Stimulated activated CD8-positive, alpha-beta memory T cell treated with anti-CD3 and anti-CD28 coated beads, Interleukin-4, amount 100 ng/mL, for 48 hours (primary cell): Measurements from ENCODE around the gene MMP20.
A peak's percentile ranks its signal among the peaks of the same experiment; 100 is the strongest.

Source experiments
- DNase-seq: peaks from one replicate; pipeline ENCODE4 v3.0.0-alpha.2; 2020

Gene MMP20

GRCh38 chr11:102552447-102553194, 72.5 kb downstream of the MMP20 start:
- no peak for DNase-seq

- DNase-seq, result no peak
These were observed 73.1 kb downstream of the MMP20 start for GRCh38 chr11:102552020-102552419.

- DNase-seq, result no peak
These were observed 73.9 kb downstream of the MMP20 start for GRCh38 chr11:102551169-102551781.

GRCh38 chr11:102546923-102547471, 78.1 kb downstream of the MMP20 start:
- DNase-seq, result no peak

DNA sequence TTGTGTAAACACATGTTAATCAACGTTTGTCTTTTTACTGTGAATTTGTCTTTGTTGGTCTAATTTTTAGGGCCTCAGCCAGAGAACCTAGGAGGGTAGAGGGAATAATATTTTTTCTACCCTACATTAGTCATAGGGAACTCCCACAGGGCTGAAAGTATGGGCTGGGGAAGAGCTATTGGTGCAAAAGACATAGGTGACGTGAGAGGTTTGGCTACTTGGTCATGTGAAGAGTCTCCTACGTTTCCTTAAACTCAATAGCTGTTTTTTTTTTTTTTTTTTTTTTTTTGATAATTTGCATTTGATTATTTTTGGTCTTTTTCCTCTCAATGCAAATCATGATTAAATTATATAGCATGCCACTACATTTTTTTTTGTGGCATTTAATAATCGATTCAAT, 78.7 kb downstream of the MMP20 start:
- DNase-seq, result no peak

DNA sequence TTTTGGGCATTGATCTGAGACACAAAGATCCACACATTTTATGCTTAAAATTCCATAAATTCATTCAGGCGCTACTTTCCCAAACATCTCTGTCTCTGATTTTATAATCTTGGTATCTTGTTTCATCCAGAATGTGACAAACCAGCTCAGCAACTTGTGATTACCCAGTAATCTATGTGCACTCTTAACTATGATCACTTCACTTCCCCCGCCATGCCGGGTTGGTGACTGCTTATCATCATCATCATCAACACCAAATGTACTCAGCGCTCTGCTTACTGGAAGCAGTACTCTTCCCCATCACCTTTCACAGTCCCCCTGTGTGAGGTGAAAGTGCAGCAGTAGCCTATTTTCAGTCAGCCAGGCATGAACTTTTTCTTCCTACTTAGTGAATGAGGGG, 79.4 kb downstream of the MMP20 start:
- peak; percentile 27 for DNase-seq

GRCh38 chr11:102544594-102544993, 80.5 kb downstream of the MMP20 start:
- DNase-seq, result no peak

DNA sequence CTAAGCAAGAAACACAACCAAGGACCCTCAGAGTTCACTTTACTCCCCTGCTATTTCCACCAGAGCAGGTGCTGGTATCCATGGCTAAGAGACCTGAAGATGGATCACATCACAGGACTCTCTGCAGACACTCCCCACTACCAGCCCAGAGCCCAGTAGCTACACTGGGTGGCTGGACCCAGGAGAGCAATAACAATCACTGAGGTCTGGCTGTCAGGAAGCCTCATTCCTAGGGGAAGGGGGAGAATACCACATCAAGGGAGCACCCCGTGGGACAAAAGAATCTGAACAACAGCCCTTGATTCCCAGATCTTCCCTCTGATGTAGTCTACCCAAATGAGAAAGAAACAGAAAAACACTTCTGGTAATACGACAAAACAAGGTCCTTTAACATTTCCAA, 85.6 kb downstream of the MMP20 start:
- no peak for DNase-seq

DNA sequence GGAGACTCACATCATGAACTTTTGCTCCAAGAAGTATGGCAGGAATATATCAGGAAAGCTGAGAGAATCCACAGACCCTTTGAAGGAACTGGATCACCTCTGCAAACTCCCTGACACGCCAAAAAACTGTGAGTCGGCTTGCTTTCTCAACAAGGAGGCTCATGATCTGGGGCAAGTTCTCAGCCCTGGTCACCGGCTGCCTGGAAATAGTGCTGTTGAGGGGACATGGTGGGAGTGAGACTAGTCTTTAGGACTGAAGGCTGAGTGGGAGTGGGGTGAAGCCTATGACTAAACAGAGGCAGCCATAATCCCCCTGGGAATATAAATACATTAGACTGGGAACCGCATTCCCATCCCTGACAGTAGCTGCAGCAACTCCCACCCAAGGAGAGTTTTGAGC, 86.2 kb downstream of the MMP20 start:
- no peak for DNase-seq

DNA sequence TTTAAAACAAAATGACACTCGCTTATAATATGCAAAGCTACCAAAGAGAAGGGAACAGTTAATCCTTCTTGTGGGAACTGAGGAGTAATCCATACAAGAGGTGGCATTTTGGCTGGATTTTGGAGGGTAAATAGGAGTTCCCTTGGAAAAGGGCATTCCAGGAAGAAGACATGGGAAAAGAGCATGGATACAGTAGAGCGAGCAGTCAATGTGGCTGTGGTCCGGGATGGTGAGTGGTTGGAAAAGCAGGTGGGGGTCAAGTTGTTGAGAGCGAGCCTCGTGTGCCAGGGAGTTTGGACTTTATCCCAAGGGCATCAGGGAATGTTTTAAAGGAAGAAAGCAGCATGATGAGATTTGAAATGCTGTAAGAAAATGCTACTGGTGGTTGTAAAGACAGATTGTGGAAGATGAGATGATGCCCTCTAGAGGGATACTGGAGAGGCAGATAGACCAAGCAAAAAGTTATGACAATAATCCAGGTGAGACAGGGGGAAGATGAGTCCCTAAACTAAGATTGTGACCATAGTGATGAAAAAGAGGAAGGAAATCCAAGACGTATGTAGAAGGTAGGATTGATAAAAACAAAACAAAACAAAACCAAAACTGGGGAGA, 90.8 kb downstream of the MMP20 start:
- DNase-seq, result no peak

DNA sequence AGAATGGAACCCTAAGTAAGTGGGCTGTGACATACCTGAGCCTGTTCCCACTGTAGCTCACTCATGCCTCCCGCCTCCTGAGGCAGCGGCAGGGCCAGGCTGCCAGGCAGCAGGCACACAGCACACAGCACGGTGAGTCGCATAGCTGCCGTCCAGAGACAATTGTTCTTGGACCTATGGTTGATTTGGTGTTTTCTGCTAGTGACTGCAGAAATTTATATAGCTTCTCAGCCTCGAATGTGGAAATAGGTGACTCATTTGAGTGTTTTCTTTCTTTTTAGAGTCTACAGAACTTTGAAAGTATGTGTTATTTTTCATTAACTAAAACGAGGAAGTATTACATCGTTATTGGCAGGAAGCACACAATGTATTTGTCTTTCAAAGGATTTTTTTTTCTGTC, 94.6 kb downstream of the MMP20 start, which contains the start of gene MMP7:
Gene MMP7 (minus strand): TSS at position 190 of the 400 bp plus-strand sequence. CDS start 47 bp downstream, at position 143.
- no peak for DNase-seq

DNA sequence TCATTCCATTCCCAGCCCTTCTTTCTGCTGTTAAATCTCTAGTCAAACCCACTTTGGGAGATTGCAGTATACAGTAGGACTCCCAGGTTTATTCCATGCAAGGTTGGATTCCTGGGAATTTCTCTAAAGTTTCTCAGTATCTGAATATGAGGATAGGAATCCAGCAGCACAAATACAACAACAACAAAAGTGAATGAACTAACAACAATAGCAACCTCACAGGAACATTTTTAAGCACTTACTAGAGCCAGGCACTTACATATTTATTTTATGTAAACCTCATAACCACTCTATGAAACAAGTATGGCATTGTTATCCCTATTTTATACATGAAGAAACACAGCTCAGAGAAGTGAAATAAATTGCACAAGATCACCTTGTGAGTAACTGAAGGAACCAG, 96.5 kb downstream of the MMP20 start:
- no peak for DNase-seq

- DNase-seq, result no peak
These were observed 97.4 kb downstream of the MMP20 start for GRCh38 chr11:102527684-102528083.

DNA sequence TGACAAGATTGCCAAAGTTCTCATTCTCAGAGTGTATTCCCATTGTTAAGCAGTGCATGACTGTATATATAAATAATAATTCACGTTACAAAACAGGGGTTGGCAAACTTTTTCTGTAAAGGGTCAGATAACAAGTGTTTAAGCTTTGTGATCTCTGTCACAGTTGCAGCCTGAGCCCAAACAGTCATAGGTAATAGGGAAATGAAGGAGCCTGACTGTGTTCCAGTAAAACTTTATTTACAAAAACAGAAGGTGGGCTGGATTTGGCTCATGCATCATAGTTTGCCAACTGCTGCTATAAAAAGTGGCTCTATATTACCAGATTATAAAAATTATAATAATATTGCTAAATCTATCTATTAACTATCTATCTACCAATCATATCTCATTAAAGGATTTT, 98.1 kb downstream of the MMP20 start:
- no peak for DNase-seq
